WTC11 (cell line): ENCODE measurements around the gene IL1RAP. TPM values are rescaled to one million over a fixed set of nuclear protein-coding genes. Genes with fewer than 3 reads are reported as not detected.

Source experiments
- ATAC-seq: fragments of 200-7000 bp; cut with Tn5 transposase; 2 replicates; pipeline ENCODE4 v1.10.0; 2021; ENCODE audit warnings: mild to moderate bottlenecking, moderate library complexity
- CTCF ChIA-PET: fragments of 300-600 bp; sonication (Branson Sonifier 250); formaldehyde crosslinking; loops from one replicate; lab custom pipeline; 2021; ENCODE audit warnings: antibody characterized with exemption; lab: Charles Lee
- POLR2A ChIA-PET: fragments of 350-600 bp; sonication (Branson Sonifier 250); formaldehyde crosslinking; loops from one replicate; lab custom pipeline; 2021; ENCODE audit warnings: antibody characterized with exemption; lab: Charles Lee
- DNase-seq: peaks from one replicate; pipeline ENCODE4 v3.0.0; 2021; ENCODE audit warnings: low spot score
- H3K27ac Mint-ChIP-seq: 2 replicates; pipeline ENCODE4 v1.8.0; 2021; ENCODE audit warnings: mixed read lengths
- H3K27me3 Mint-ChIP-seq: 2 replicates; pipeline ENCODE4 v1.8.0; 2021; ENCODE audit warnings: low read depth, mild to moderate bottlenecking, moderate library complexity, mixed read lengths
- H3K36me3 Mint-ChIP-seq: 2 replicates; pipeline ENCODE4 v1.8.0; 2021; ENCODE audit warnings: mixed read lengths
- H3K4me1 Mint-ChIP-seq: 2 replicates; pipeline ENCODE4 v1.8.0; 2022; ENCODE audit warnings: mixed read lengths
- H3K4me3 Mint-ChIP-seq: 2 replicates; pipeline ENCODE4 v1.8.0; 2021; ENCODE audit warnings: mild to moderate bottlenecking, moderate library complexity, mixed read lengths
- H3K9me3 Mint-ChIP-seq: 2 replicates; pipeline ENCODE4 v1.8.0; 2021; ENCODE audit warnings: mixed read lengths
- ATF3 ChIP-seq: sonication (generic); formaldehyde crosslinking; conservative IDR thresholded peaks from 2 replicates; pipeline ENCODE4 v1.8.1; 2022; ENCODE audit warnings: mild to moderate bottlenecking, missing genetic modification reagents
- EMX1 ChIP-seq: fragments of 250-450 bp; sonication (Bioruptor Pico); IDR thresholded peaks from 2 replicates; pipeline ENCODE4 v1.8.0; 2021; ENCODE audit warnings: mild to moderate bottlenecking
- FOXP4 ChIP-seq: sonication (generic); formaldehyde crosslinking; IDR thresholded peaks from 2 replicates; pipeline ENCODE4 v1.8.0; 2022; ENCODE audit warnings: mild to moderate bottlenecking, missing genetic modification reagents
- GABPB1 ChIP-seq: sonication (generic); formaldehyde crosslinking; IDR thresholded peaks from 2 replicates; pipeline ENCODE4 v1.8.1; 2023; ENCODE audit warnings: mild to moderate bottlenecking, missing genetic modification reagents
- NFATC4 ChIP-seq: fragments of 250-450 bp; sonication (Bioruptor Pico); IDR thresholded peaks from 2 replicates; pipeline ENCODE4 v1.9.0; 2021; ENCODE audit warnings: mild to moderate bottlenecking
- NR1H2 ChIP-seq: sonication (generic); formaldehyde crosslinking; IDR thresholded peaks from 2 replicates; pipeline ENCODE4 v1.9.0; 2021; ENCODE audit warnings: mild to moderate bottlenecking, moderate library complexity, missing genetic modification reagents
- RELA ChIP-seq: sonication (generic); formaldehyde crosslinking; IDR thresholded peaks from 2 replicates; pipeline ENCODE4 v1.8.1; 2022; ENCODE audit warnings: missing genetic modification reagents, mild to moderate bottlenecking, borderline replicate concordance
- TCF7 ChIP-seq: sonication (generic); formaldehyde crosslinking; IDR thresholded peaks from 2 replicates; pipeline ENCODE4 v1.8.0; 2022; ENCODE audit warnings: mild to moderate bottlenecking, low read depth, missing genetic modification reagents, moderate library complexity
- ZNF317 ChIP-seq: sonication (generic); formaldehyde crosslinking; IDR thresholded peaks from 2 replicates; pipeline ENCODE4 v1.8.1; 2023; ENCODE audit warnings: low read depth, mild to moderate bottlenecking, moderate library complexity, missing genetic modification reagents, borderline replicate concordance
- ZNF396 ChIP-seq: fragments of 250-450 bp; sonication (Bioruptor Pico); IDR thresholded peaks from 2 replicates; pipeline ENCODE4 v1.8.0; 2021; ENCODE audit warnings: mild to moderate bottlenecking, moderate library complexity, borderline replicate concordance
- ZNF425 ChIP-seq: fragments of 250-450 bp; sonication (Bioruptor Pico); conservative IDR thresholded peaks from 2 replicates; pipeline ENCODE4 v1.9.0; 2021; ENCODE audit warnings: mild to moderate bottlenecking
- ZNF512 ChIP-seq: sonication (generic); formaldehyde crosslinking; IDR thresholded peaks from 2 replicates; pipeline ENCODE4 v1.8.1; 2022; ENCODE audit warnings: missing genetic modification reagents, borderline replicate concordance
- total RNA-seq: library from RNA; stranded (reverse); gene quantifications from 3 replicates; pipeline ENCODE4 v1.2.3, GENCODE V29; 2021
- TF ChIP-seq, protein P1 (sequence below): fragments of 250-450 bp; sonication (Bioruptor Pico); IDR thresholded peaks from 2 replicates; pipeline ENCODE4 v1.8.0; 2021; ENCODE audit warnings: mild to moderate bottlenecking
- TF ChIP-seq, protein P2 (sequence below): sonication (generic); formaldehyde crosslinking; IDR thresholded peaks from 2 replicates; pipeline ENCODE4 v1.8.0; 2022; ENCODE audit warnings: missing genetic modification reagents
- TF ChIP-seq, protein P3 (sequence below): sonication (generic); formaldehyde crosslinking; IDR thresholded peaks from 2 replicates; pipeline ENCODE4 v1.8.1; 2023; ENCODE audit warnings: mild to moderate bottlenecking, moderate library complexity, missing genetic modification reagents
- TF ChIP-seq, protein P4 (sequence below): fragments of 200-600 bp; IDR thresholded peaks from 2 replicates; pipeline ENCODE4 v1.8.0; 2022; ENCODE audit warnings: antibody characterized with exemption

The IL1RAP gene
- total RNA-seq, 1 experiment from 2014 or later: 4.5 TPM

DNA sequence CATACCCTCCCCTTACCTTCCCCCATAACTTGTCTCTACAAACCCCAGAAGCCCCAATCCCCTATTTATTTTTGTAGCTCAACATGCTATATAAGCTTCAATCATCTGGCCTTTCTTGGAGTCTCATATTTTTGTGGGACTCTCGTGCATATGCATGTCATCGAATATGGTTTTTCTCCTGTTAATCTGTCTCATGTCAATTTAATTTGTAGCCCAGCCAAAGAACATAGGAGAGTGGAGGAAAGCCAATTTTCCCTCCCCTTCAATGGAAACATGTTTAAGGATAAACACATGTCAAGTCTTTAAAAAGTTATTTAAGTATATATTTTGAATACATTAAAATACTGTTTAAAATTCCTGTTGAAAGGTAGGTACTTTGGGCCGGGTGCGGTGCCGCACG lies 176.4 kb downstream of the IL1RAP start:
- no peak for ATAC-seq
- ChIA-PET POLR2A (no interaction called here), CTCF (interaction anchor here (0.6 kb wide), 1 partner anchor 176 kb away, joined by 3 read pairs; no protein-coding TSS in a partner anchor)
- TF ChIP-seq FOXP4: no peak
- TF ChIP-seq TCF7: no peak
- TF ChIP-seq, protein P1, sequence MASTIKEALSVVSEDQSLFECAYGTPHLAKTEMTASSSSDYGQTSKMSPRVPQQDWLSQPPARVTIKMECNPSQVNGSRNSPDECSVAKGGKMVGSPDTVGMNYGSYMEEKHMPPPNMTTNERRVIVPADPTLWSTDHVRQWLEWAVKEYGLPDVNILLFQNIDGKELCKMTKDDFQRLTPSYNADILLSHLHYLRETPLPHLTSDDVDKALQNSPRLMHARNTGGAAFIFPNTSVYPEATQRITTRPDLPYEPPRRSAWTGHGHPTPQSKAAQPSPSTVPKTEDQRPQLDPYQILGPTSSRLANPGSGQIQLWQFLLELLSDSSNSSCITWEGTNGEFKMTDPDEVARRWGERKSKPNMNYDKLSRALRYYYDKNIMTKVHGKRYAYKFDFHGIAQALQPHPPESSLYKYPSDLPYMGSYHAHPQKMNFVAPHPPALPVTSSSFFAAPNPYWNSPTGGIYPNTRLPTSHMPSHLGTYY: no peak
- TF ChIP-seq, protein P2, sequence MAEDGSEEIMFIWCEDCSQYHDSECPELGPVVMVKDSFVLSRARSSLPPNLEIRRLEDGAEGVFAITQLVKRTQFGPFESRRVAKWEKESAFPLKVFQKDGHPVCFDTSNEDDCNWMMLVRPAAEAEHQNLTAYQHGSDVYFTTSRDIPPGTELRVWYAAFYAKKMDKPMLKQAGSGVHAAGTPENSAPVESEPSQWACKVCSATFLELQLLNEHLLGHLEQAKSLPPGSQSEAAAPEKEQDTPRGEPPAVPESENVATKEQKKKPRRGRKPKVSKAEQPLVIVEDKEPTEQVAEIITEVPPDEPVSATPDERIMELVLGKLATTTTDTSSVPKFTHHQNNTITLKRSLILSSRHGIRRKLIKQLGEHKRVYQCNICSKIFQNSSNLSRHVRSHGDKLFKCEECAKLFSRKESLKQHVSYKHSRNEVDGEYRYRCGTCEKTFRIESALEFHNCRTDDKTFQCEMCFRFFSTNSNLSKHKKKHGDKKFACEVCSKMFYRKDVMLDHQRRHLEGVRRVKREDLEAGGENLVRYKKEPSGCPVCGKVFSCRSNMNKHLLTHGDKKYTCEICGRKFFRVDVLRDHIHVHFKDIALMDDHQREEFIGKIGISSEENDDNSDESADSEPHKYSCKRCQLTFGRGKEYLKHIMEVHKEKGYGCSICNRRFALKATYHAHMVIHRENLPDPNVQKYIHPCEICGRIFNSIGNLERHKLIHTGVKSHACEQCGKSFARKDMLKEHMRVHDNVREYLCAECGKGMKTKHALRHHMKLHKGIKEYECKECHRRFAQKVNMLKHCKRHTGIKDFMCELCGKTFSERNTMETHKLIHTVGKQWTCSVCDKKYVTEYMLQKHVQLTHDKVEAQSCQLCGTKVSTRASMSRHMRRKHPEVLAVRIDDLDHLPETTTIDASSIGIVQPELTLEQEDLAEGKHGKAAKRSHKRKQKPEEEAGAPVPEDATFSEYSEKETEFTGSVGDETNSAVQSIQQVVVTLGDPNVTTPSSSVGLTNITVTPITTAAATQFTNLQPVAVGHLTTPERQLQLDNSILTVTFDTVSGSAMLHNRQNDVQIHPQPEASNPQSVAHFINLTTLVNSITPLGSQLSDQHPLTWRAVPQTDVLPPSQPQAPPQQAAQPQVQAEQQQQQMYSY (CRISPR knock-in tag): no peak
- no peak for TF ChIP-seq ZNF396
- TF ChIP-seq GABPB1 (CRISPR knock-in tag): no peak
- TF ChIP-seq, protein P3, sequence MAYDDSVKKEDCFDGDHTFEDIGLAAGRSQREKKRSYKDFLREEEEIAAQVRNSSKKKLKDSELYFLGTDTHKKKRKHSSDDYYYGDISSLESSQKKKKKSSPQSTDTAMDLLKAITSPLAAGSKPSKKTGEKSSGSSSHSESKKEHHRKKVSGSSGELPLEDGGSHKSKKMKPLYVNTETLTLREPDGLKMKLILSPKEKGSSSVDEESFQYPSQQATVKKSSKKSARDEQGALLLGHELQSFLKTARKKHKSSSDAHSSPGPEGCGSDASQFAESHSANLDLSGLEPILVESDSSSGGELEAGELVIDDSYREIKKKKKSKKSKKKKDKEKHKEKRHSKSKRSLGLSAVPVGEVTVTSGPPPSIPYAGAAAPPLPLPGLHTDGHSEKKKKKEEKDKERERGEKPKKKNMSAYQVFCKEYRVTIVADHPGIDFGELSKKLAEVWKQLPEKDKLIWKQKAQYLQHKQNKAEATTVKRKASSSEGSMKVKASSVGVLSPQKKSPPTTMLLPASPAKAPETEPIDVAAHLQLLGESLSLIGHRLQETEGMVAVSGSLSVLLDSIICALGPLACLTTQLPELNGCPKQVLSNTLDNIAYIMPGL (CRISPR knock-in tag): no peak
- TF ChIP-seq ZNF317 (CRISPR knock-in tag): no peak
- no peak for TF ChIP-seq ZNF512 (CRISPR knock-in tag)
- no peaks in the 10 kb centered on the region for H3K36me3 Mint-ChIP-seq
- no peak overlapping the region for H3K27ac Mint-ChIP-seq
- peaks cover 16% of the 10 kb centered on the region for H3K9me3 Mint-ChIP-seq
- H3K4me1 Mint-ChIP-seq: no peaks in the 10 kb centered on the region
- H3K4me3 Mint-ChIP-seq: no peak overlapping the region
- no peaks in the 10 kb centered on the region for H3K27me3 Mint-ChIP-seq
- no peak for DNase-seq

DNA sequence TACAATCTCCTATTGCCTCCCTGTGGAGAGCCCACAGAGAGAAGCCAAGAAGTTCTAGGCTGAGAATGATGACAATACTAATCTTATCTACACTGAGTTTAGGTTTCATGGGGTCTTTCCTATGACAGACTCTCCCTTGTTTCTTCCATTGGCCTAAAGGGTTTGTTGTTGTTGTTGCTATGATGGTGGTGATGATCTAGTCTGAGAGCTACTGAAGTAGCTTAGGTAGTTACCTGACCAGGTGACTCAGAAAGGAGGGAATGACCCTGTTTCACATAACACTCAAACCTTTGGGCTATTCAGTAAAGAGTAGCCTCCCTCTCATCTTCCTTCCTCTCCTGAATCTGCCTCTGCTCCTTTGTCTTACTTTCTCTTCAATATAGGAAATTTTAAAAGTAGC lies 178.4 kb downstream of the IL1RAP start:
- peaks cover 16% of the 10 kb centered on the region for H3K9me3 Mint-ChIP-seq
- no peak overlapping the region for H3K27ac Mint-ChIP-seq
- ATAC-seq: no peak
- H3K4me3 Mint-ChIP-seq: no peak overlapping the region
- H3K27me3 Mint-ChIP-seq: no peaks in the 10 kb centered on the region
- POLR2A ChIA-PET: no interaction called here
- H3K36me3 Mint-ChIP-seq: no peaks in the 10 kb centered on the region
- CTCF ChIA-PET: no interaction called here
- no peak for DNase-seq
- peaks cover 6% of the 10 kb centered on the region for H3K4me1 Mint-ChIP-seq
- TF ChIP-seq RELA (CRISPR knock-in tag) (no peak), NR1H2 (no peak), ATF3 (no peak), ZNF425 (CRISPR knock-in tag) (no peak), EMX1 (CRISPR knock-in tag) (no peak), NFATC4 (CRISPR knock-in tag) (no peak)
- TF ChIP-seq, protein P2 (CRISPR knock-in tag): no peak
- TF ChIP-seq, protein P4, sequence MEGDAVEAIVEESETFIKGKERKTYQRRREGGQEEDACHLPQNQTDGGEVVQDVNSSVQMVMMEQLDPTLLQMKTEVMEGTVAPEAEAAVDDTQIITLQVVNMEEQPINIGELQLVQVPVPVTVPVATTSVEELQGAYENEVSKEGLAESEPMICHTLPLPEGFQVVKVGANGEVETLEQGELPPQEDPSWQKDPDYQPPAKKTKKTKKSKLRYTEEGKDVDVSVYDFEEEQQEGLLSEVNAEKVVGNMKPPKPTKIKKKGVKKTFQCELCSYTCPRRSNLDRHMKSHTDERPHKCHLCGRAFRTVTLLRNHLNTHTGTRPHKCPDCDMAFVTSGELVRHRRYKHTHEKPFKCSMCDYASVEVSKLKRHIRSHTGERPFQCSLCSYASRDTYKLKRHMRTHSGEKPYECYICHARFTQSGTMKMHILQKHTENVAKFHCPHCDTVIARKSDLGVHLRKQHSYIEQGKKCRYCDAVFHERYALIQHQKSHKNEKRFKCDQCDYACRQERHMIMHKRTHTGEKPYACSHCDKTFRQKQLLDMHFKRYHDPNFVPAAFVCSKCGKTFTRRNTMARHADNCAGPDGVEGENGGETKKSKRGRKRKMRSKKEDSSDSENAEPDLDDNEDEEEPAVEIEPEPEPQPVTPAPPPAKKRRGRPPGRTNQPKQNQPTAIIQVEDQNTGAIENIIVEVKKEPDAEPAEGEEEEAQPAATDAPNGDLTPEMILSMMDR: no peak
